HG03025 (cell line): ENCODE results near the gene GPR35.

Experiments used
- ATAC-seq: cut with Tn5 transposase; IDR thresholded peaks from one replicate; pipeline ENCODE4 v1.9.1; 2021; ENCODE audit warnings: mild to moderate bottlenecking, moderate library complexity; ENCODE audit not compliant: unreplicated experiment, low FRiP score

GPR35 gene

DNA sequence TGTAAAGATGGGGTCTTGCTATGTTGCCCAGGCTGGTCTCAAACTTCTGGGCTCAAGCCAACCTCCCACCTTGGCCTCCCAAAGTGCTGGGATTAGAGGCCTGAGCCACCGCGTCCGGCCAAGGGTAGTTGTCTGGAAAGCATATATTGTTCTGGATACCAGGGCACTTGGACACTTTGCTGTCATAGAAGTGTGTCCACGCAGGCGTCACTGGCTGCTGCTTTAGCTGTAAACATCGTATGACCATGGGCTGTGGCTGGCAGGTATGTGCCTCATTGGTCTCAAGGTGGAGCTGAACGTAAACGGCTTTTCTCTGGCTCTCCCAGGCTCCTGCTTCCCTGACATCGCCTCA, 3.2 kb upstream of the GPR35 start:
- ATAC-seq, result no peak

DNA sequence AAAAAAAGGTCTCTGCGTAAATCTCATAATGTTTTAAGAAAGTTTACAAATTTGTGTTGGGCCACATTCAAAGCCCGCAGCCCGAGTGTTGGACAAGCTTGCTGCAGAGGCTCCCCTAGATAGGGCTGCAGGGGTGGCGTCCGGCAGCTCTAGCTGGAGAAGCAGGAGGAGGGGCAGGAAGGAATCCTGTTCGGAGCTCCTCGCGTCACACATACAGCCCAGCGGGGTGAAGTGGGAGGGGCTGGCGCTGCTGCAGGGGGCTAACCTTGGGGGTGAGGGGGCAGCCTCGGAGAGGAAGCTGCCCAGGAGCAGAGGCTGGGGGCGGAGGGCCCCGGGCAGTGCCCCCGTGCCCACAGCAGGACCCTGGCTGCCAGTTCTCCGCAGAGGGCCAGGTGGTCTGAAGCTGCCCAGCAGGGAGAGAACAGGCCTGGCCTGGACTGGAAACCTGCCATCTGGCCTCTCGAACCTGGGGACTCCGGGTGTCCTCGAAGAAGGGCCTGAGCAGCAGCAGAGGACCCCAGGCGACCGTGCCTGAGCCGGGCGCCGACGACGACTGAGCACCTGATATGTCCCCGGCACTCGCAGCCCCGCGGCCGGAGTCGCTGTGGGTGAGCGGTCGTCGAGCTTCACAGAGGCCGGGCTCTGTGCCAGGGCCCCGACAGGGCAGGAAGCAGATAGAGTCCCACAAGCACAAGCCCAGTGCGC, 2.6 kb upstream of the GPR35 start:
- no peak for ATAC-seq

DNA sequence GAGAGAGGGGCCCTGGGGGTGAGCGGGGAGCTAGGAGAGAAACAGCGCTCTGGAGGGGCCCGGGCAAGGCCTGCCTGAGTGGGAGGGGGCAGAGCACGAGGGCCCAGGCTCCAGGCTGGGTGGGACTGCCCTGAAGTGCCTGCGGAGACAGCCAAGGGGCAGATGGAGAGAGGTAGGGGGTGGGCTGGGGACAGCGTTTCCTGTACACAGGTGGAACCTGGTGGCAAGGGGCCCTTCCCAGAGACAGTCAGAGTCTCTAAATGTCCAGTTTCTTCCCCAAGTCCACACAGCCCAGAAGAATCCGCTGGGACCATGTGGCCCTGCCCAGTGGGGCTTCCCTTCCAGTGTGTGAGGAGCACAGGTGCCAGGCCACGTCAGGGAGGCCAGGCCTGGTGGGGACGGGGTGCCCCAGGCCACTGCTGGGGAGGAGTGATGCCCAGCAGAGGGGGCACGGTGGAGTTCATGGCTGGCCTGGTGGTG, 1.7 kb upstream of the GPR35 start:
- ATAC-seq, result no peak

DNA sequence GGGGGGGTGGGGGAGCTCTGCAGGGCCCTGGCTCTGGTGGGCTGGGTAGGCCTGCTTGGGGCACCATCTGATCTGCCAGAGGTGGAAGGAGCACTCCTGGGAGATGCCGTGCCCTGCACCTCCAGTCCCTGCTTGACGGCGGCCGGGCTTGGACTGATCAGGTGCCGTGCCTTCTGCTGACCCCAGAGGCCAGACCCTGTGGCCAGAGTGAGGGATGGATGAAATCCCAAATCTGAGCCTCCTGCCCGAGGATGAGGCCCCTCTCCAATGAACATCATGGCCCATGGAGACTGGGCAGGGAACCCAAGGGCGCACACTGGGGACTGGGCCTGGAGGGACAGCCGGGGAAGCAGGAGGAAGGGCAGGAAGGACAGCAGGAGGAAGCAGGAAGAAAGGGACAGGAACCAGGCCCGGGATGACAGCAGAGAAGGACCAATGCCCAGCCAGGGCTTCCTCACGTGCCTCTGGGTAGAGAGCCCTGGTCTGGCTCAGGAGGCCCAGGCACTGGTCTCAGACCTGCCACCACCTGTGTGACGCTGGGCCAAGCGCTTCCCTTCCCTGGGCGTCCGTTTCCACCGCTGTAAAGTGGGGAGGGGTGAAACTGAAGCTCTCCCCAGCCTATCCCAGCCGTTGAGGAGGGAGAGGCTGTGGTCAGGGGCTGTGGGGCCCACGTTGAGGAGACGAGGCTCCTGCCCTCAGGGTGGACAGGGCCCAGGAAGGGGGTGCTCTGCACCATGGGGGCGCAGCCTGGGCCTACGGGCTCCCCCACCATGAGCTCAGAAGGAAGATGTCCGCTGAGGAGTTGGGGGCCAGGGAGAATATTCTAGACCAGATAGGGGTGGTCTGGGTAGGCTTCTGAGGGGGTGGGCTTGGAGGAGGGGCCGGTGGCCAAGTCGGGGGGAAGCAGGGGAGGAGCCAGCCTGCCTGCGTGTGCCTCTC, 1.0 kb upstream of the GPR35 start:
- no peak for ATAC-seq

DNA sequence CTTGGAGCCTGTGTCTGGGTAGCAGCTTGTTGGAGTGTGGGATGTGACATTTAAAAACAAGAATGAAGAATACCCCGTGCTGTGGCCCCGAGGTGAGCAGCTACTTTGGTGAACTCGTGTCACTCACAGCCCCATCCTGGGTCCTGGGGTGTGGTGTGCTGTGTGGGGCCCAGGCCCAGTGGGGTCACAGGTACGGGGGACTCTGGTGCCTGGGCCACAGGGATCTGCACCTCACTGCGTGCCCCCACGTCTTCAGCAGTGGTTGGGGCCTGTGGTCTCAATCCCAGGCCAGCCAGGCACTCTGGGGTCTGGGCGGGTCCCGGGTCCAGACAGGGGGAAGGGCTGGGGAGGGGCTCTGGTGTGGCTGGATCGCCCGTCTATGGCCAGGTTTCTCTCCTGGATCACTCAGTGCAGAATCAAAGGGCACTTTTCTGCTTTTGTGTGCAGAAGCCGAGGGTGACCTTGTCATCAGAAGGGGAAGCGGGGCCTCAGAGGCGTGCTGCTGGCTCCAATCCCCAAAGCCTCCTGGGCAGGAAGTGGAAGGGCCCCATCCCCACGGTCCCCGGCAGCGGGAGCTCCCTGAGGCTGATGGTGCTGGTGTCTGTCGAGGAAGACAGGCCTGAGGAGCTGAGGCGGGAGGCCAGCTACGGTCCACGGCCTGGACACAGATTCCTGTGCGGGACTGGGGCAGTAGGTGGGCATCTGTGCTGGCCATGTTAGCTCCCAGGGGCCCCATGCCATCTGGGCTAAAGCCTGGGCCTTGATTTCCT, 1.4 kb downstream of the GPR35 start:
- ATAC-seq, result no peak

DNA sequence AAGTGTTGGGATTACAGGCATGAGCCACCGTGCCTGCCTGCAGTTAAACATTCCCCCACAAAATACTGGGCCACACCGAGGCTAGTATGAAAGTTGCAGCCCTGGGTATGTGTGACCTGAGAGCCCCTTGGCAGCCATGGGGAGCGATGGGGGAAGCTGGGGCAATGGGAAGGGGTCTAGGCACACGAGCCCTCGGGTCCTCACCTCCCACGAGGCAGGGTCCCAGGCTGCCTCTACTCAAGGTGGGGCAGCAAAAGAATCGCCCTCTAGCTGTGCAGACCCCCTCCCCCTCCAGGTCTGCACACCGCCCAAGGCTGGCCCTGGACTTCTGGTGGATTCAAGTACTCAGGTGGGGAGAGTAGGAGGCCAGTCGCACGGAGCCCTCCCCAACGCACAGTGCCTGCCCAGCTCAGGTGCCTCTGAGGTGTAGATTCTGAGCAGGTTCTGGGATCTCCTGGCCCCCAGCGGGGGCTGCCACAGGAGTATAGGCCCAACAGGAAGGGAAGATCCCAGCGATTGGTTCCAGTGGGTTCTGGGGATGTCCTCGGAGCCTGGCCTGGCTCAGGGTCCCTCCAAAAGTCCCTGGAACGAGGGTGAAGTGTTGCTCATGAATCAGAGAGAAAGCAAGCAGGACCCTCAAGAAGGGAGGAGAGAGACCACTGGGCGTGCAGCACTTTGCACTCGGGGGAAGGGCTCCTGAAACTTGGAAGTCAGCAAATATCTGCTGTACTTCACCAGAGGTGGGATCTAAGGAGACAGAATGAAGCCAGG, 2.6 kb downstream of the GPR35 start:
- no peak for ATAC-seq

DNA sequence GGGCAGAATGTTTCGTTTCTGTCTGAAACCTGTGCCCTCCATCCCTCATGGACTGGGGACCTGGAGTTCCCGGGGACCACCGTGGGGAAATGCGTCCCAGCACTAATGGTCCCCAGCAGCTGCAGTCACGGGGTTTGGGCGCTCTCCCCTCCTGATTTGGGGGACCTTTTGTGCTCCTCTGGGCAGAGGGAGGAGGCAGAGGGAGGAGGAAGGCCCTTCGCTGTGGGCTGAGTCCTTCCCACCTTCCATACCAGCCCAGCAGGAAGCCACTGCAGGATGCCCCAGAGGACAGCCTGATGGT, 3.2 kb downstream of the GPR35 start:
- ATAC-seq, result no peak

DNA sequence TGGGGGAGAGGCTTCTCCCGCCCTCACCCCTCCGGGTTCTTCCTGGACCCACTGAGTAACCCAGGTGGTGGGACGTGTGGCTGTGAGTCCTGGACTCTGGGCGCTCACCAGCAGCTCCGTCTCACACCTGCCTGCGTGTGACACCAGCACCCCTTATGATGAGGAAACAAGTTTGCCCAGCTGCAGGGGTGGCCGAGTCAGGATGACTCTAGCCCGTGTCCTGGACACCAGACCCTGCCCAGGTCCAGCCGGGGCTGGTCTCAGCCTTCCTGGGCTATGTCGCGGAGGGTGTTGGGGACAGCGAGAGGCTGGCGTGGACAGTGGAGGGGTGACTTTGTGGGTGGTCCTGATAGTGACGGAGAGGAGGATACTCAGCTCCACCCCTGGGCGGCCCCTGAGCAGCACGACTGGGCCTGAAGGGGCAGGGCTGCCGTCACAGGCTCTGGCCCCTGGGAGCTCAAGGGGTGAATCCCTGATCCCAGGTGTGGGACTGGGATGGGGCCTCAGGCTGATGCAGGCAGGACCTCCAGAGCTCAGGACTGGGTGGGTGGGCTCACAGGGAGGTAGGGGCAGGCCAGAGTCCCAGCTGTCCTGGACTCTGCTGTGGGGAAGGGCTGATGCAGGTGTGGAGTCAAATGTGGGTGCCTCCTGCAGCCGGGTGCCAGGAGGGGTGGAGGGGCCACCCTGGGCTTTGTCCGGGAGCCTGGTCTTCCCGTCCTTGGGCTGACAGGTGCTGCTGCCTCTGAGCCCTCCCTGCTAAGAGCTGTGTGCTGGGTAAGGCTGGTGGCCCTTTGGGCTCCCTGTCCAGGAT, 3.7 kb downstream of the GPR35 start:
- ATAC-seq, result no peak

DNA sequence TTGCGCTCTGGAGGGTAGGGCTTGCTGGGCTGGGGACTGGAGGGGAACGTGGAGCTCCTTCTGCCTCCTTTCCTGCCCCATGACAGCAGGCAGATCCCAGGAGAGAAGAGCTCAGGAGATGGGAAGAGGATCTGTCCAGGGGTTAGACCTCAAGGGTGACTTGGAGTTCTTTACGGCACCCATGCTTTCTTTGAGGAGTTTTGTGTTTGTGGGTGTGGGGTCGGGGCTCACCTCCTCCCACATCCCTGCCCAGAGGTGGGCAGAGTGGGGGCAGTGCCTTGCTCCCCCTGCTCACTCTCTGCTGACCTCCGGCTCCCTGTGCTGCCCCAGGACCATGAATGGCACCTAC, 4.3 kb downstream of the GPR35 start:
- ATAC-seq, result no peak

DNA sequence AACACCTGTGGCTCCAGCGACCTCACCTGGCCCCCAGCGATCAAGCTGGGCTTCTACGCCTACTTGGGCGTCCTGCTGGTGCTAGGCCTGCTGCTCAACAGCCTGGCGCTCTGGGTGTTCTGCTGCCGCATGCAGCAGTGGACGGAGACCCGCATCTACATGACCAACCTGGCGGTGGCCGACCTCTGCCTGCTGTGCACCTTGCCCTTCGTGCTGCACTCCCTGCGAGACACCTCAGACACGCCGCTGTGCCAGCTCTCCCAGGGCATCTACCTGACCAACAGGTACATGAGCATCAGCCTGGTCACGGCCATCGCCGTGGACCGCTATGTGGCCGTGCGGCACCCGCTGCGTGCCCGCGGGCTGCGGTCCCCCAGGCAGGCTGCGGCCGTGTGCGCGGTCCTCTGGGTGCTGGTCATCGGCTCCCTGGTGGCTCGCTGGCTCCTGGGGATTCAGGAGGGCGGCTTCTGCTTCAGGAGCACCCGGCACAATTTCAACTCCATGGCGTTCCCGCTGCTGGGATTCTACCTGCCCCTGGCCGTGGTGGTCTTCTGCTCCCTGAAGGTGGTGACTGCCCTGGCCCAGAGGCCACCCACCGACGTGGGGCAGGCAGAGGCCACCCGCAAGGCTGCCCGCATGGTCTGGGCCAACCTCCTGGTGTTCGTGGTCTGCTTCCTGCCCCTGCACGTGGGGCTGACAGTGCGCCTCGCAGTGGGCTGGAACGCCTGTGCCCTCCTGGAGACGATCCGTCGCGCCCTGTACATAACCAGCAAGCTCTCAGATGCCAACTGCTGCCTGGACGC, 4.9 kb downstream of the GPR35 start:
- no peak for ATAC-seq

DNA sequence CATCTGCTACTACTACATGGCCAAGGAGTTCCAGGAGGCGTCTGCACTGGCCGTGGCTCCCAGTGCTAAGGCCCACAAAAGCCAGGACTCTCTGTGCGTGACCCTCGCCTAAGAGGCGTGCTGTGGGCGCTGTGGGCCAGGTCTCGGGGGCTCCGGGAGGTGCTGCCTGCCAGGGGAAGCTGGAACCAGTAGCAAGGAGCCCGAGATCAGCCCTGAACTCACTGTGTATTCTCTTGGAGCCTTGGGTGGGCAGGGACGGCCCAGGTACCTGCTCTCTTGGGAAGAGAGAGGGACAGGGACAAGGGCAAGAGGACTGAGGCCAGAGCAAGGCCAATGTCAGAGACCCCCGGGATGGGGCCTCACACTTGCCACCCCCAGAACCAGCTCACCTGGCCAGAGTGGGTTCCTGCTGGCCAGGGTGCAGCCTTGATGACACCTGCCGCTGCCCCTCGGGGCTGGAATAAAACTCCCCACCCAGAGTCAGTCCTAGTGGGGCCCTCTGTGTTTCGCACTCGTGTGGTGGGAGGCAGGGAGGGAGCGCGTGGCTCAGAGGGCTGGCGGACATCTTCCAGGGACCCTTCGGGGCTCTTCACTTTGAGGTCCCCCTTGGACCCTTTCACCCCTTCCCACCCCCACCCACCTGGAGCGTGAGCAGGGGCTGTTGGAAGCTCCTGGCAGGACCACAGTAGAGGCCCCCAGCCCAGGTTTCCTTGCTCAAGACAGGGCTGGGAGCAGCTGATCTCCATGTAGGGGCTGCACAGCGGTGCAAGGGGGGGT, 5.7 kb downstream of the GPR35 start:
- ATAC-seq, result no peak

DNA sequence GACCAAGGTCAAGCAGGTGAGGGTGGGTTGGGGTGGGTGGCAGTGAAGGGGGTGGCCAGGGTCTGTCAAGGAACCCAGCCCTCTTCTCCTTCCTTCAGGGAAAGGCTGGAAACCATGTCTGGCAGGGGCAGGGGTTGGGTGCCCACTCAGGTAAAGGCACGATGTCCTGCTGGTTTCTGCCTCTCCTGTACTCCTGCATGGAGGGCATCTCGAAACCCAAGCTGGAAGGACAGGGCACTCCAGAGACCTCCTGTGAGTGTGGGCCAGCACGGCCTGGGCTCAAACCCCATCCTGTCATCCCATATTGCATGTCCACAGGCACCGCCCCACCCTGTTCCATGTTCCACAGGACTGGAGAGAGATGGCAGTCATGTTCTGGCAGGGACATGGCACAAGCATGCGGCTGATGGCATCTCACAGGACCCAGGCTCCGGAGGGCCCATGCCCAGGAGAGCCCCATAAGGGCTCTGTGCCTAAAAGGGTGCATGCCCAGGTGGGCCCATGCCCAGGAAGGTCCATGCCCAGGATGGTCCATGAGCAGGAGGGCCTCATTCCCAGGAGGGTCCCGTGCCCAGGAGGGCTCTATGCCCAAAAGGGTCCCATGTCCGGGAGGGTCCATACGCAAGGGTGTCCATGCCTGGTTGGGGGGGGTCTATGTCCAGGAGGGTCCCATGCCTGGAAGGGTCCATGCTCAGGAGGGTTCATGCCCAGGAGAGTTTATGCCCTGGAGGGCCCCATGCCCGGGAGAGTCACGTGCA, 6.4 kb downstream of the GPR35 start:
- ATAC-seq, result no peak

DNA sequence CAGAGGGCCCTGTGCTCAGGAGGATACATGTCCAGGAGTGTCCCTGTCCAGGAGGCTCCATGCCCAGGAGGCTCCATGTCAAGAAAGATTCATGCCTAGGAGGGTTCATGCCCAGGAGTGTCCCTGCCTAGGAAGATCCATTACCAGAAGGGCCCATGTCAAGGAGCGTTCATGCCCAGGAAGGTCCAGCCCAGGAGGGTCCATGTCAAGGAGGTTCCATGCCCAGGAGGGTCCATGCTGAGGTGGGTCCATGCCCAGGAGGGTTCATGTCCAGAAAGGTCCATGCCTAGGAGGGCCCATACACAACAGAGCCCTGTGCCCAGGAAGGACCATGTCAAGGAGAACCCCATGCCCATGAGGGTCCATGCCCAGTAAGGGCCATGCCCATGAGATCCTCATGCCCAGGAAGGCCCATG, 7.0 kb downstream of the GPR35 start:
- ATAC-seq, result no peak

DNA sequence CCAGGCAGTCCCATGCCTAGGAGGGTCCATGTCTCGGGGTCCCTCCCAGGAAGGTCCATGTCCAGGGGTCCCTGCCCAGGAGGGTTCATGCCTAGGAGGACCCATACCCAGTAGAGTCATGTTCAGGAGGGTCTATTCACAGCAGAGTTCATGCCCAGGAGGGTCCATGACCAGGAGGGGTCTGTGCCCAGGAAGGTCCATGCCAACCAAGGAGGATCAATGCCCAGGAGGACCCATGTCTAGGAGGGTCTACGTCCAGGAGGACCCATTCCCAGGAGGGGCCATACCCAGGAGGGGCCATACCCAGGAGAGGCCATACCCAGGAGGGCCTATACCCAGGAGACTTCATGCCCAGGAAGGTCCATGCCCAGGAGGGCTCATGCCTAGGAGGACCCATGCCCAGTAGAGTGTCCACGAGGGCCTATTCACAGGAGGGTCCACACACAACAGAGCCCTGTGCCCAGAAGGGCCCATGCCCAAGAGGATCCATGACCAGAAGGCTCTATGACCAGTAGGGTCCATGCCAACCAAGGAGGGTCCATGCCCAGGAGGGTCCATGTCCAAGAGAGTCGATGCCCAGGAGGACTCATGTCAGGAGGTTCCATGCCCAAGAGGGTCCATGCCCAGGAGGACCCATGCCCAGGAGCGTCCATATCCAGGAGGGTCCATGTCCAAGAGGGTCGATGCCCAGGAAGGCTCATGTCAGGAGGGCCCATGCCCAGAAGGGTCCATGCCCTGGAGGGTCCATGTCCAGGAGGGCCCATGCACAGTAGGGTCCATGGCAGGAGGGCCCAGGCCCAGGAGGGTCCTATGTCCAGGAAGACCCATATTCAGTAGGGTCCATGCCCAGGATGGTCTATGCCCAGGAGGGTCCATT, 10.1 kb downstream of the GPR35 start:
- no peak for ATAC-seq

DNA sequence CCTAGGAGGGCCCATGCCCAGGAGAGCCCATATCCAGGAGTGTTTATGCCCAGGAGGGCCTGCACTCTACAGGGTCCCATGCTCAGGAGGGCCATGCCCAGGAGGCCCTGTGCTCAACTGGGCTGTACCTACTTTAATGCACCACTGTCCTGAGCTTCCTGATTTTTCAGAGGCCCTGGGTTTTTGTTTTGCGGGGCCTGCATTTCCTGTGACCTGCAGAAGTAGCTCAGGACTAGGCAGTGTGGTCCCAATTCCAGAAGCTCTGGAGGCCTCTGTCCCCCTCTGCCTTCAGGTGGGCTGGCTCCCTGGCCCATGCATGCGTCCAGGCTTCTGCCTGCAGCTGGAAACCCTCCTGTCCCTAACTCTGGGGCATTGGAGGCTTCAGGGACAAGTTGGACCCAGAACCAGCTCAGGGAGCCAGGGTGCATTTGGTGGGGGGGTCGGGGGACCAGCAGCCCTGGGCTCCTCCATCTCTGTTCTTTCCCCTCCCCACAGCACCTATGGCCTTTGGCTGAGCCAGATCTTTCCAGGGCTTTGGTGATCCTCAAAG, 10.8 kb downstream of the GPR35 start:
- no peak for ATAC-seq

DNA sequence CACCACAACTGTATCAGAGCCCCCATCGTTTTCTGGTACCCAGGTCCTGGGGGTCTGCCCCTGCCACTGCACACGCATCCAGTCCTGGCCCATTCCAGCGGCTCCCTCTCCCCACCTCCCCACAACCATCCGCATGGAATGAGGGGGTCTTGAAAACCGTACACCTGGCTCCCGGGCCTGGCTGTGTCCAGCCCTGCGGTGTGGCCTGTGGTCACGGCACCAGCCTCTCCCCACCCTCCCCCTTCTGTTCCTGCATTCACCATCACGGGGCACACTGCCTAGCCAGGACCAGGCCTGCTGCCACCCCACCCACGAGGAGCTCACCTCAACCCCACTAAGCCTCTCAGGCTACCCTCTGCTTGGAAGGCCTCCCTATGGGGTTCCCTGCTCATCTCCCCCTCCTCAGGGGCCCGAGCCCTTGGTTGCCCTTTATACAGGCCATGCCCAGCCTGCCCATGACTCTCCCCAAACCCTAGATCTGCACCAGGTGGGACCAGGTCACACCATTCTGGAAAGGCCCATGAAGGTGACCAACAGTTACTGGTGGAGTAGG, 11.4 kb downstream of the GPR35 start:
- ATAC-seq, result no peak
